Prostate gland (tissue), 2 donors: ENCODE data around the gene FAM89A.
"Not testable (repeated sequence)": the region's sequence is repeated elsewhere in the genome, so short reads cannot be mapped to it uniquely, and the experiment has no call there.

Experiments
- CTCF ChIP-seq, 4 experiments: fragments of 200-600 bp in 2 of 4; fragments of 450-650 bp in 2 of 4; sonication (generic) in 2 of 4; IDR thresholded peaks; 1 replicate in 3 of 4; 2 replicates in 1 of 4; pipeline ENCODE4 v1.5.1; 2016 to 2019; ENCODE audit warnings: antibody characterized with exemption in 4 of 4, mild to moderate bottlenecking in 2 of 4, moderate library complexity in 2 of 4
- POLR2AphosphoS5 ChIP-seq: sonication (generic); formaldehyde crosslinking; IDR thresholded peaks from one replicate; pipeline ENCODE4 v1.6.1; 2017; ENCODE audit warnings: antibody characterized with exemption

GRCh38 chr1:231029247-231029646 lies 10.8 kb downstream of the FAM89A start:
- TF ChIP-seq CTCF (IDR thresholded peaks at IDR 0.05); POLR2AphosphoS5: not testable (repeated sequence)
